ENCODE data around the gene SENP1.

DNA sequence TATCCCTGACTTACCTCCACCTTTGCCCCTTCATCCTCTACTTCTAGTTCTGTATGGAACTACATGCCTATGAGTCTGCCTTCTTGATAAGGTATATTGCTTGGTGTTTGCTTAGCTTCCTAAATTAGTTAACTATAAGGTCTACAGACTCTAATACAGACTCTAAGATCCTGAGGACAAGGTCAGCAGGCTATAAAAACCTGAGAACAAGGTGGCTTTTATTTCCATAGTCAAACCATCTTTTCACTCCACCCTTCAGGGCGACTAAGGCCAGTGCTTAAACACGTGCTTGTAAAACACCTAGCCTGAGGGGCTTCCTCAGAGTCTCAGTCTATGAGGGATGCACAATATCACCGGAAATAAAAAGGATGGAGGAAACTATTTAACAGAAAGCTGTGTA, 65.5 kb downstream of the SENP1 start:
- TF ChIP-seq, protein P1, sequence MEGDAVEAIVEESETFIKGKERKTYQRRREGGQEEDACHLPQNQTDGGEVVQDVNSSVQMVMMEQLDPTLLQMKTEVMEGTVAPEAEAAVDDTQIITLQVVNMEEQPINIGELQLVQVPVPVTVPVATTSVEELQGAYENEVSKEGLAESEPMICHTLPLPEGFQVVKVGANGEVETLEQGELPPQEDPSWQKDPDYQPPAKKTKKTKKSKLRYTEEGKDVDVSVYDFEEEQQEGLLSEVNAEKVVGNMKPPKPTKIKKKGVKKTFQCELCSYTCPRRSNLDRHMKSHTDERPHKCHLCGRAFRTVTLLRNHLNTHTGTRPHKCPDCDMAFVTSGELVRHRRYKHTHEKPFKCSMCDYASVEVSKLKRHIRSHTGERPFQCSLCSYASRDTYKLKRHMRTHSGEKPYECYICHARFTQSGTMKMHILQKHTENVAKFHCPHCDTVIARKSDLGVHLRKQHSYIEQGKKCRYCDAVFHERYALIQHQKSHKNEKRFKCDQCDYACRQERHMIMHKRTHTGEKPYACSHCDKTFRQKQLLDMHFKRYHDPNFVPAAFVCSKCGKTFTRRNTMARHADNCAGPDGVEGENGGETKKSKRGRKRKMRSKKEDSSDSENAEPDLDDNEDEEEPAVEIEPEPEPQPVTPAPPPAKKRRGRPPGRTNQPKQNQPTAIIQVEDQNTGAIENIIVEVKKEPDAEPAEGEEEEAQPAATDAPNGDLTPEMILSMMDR (IDR thresholded peaks at IDR 0.05) = no peak
- TF ChIP-seq POLR2A (IDR thresholded peaks at IDR 0.05) = no peak
